ENCODE results near the gene KSR1. TPM values are rescaled to one million over a fixed set of nuclear protein-coding genes. Genes with fewer than 3 reads are reported as not detected.

KSR1 gene
- polyA plus RNA-seq, 1 of the 3 experiments (the other 2 are of a cell fraction) = 7.5 TPM

DNA sequence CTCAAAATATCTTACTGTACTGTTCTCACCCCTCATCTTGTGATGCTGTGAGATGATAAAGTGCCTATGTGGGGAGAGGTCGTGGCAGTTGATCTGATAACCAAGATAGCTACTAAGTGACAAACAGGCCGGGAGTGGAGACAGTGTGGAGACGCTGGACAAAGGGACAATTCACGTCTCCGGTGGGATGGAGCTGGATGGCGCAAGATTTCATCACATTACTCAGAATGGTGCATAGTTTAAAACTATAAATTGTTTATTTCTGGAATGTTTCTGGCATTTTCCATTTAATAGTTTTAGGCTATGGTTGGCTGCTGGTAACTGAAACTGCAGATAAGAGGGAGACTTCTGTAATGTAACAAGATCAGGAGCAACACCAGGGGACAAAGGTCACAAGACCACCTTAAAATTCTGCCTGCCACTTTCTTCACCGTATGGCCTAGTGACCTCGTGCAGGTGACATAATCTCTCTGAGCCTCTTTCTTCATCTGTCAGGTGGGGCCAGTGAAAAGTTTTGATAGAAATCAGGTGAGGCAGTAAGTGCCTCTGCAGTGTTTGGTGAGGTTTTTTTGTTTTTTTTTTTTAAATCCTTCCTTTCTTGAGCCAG, 120.3 kb downstream of the KSR1 start:
- ChIA-PET CTCF (interaction anchor here (1.5 to 2.6 kb wide), 2 partner anchors 11 to 12 kb away, joined by 6 to 9 read pairs; no protein-coding TSS in a partner anchor), POLR2A (interaction anchor here (1.0 to 2.6 kb wide), 2 partner anchors 8 to 10 kb away, joined by 3 to 10 read pairs; no protein-coding TSS in a partner anchor)
- Histone ChIP-seq H3K27ac (ENCODE audit: low read depth in 2 of 2, low read length in 1 of 2) (peak overlapping the region; percentile 59 to 96), H3K4me3 (ENCODE audit: low read depth in 2 of 2, low read length in 1 of 2) (no peak overlapping the region), H3K9me2 (no peaks in the 10 kb centered on the region), H3K9me3 (no peaks in the 10 kb centered on the region), H3K4me1 (ENCODE audit: control insufficient read depth in 1 of 2, insufficient read depth in 2 of 2, low read depth in 1 of 2, low read length in 1 of 2) (peaks cover 44 to 55% of the 10 kb centered on the region in 2 experiments), H3K27me3 (ENCODE audit: insufficient read depth) (no peaks in the 10 kb centered on the region), H3K79me2 (ENCODE audit: insufficient read depth) (peaks cover 6% of the 10 kb centered on the region; the same call in 1 of the 2 replicates), H3K4me2 (peak overlapping the region; percentile 5), H3K36me3 (replicated peaks in 1 of 2; ENCODE audit: control insufficient read depth in 1 of 2, insufficient read depth in 2 of 2, low read length in 1 of 2) (no peaks in the 10 kb centered on the region), H3K9ac (no peak overlapping the region), H2AFZ (ENCODE audit: low read depth) (no peak overlapping the region), H3F3A (replicated peaks; ENCODE audit: insufficient read depth) (peaks cover 11% of the 10 kb centered on the region), H4K20me1 (ENCODE audit: insufficient read depth) (no peaks in the 10 kb centered on the region)
- DNase-seq = no peak
- TF ChIP-seq PBX3 (IDR thresholded peaks at IDR 0.05) = 0 out of 2 replicates have a peak, but pooled peaks have one; percentile 2
- TF ChIP-seq RXRA (IDR thresholded peaks at IDR 0.05; ENCODE audit: borderline replicate concordance, low read depth) = no peak
- WGBS (ENCODE audit: low lambda C conversion rate) = 49% methylated on average over 8 of the region's 8 CpGs

DNA sequence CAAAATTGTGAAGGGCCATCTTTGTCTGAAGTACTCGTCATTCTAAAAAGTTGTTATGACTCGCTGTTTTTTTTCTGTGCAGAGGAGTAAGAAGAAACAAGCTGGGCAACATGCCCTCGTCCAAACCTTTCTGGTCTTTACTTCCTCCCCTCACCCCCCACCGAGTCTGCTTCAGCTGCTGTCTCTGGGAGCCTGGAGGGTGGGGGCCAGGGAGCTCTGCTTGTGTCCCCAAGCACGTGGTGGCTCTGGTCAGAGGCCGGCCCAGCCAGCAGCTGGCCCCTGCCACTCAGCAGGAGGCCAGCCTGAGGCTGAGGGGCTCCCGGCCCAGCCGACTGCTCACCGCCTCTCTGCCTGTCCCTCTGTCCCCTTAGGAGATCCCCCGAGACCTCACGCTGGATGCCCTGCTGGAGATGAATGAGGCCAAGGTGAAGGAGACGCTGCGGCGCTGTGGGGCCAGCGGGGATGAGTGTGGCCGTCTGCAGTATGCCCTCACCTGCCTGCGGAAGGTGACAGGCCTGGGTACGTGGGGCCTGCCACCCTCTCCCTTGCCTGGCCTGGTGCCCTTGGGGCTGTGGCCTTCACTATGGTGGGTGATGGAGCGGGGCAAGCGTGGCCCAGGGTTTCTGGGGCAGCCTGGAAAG, 121.0 kb downstream of the KSR1 start:
- H3K4me3 ChIP-seq (ENCODE audit: low read depth in 2 of 2, low read length in 1 of 2) = no peak overlapping the region
- no peak overlapping the region; the same call in 1 of the 2 replicates for H3K4me2 ChIP-seq
- ChIA-PET CTCF (interaction anchor here (1.1 to 4.9 kb wide), 7 partner anchors 10 to 223 kb away, joined by 4 to 31 read pairs (median 7); partner anchors contain the start of gene KSR1), POLR2A (interaction anchor here (0.5 to 2.6 kb wide), 4 partner anchors 9 to 121 kb away, joined by 3 to 10 read pairs (median 4); partner anchors contain the start of gene KSR1)
- no peak overlapping the region for H2AFZ ChIP-seq (ENCODE audit: low read depth)
- peak overlapping the region; percentile 59 to 96 for H3K27ac ChIP-seq (ENCODE audit: low read depth in 2 of 2, low read length in 1 of 2)
- H3K9me3 ChIP-seq = no peaks in the 10 kb centered on the region
- H3K4me1 ChIP-seq (ENCODE audit: control insufficient read depth in 1 of 2, insufficient read depth in 2 of 2, low read depth in 1 of 2, low read length in 1 of 2) = peaks cover 41 to 49% of the 10 kb centered on the region in 2 experiments
- no peaks in the 10 kb centered on the region for H4K20me1 ChIP-seq (ENCODE audit: insufficient read depth)
- no peaks in the 10 kb centered on the region for H3K79me2 ChIP-seq (ENCODE audit: insufficient read depth)
- H3K36me3 ChIP-seq (replicated peaks in 1 of 2; ENCODE audit: control insufficient read depth in 1 of 2, insufficient read depth in 2 of 2, low read length in 1 of 2) = no peaks in the 10 kb centered on the region
- WGBS (ENCODE audit: low lambda C conversion rate) = 59% methylated on average over 15 of the region's 20 CpGs
- H3K27me3 ChIP-seq (ENCODE audit: insufficient read depth) = no peaks in the 10 kb centered on the region
- no peak overlapping the region for H3K9ac ChIP-seq
- H3K9me2 ChIP-seq = no peaks in the 10 kb centered on the region
- peak; percentile 80 for DNase-seq
- peaks cover 11% of the 10 kb centered on the region for H3F3A ChIP-seq (replicated peaks; ENCODE audit: insufficient read depth)
- no peak for TF ChIP-seq GABPA (IDR thresholded peaks at IDR 0.05; ENCODE audit: low read depth)
- no peak for TF ChIP-seq IRF3 (IDR thresholded peaks at IDR 0.05; ENCODE audit: low read depth, low read length)
- no peak for TF ChIP-seq YY1 (IDR thresholded peaks at IDR 0.05; ENCODE audit: low read depth)
- no peak for TF ChIP-seq FOXJ3 (CRISPR knock-in tag; IDR thresholded peaks at IDR 0.05)
- TF ChIP-seq ELF1 (IDR thresholded peaks at IDR 0.05) = no peak
- no peak for TF ChIP-seq PBX3 (IDR thresholded peaks at IDR 0.05)
- TF ChIP-seq SMC3 (IDR thresholded peaks at IDR 0.05; ENCODE audit: low read depth, low read length) = no peak
- TF ChIP-seq JUND (IDR thresholded peaks at IDR 0.05) = no peak
- TF ChIP-seq RCOR1 (IDR thresholded peaks at IDR 0.05; ENCODE audit: low read length) = no peak
- TF ChIP-seq MXI1 (IDR thresholded peaks at IDR 0.05; ENCODE audit: low read depth, low read length) = peak; percentile 82
- no peak for TF ChIP-seq ZBTB33 (IDR thresholded peaks at IDR 0.05; ENCODE audit: borderline replicate concordance, low read depth)
- TF ChIP-seq RAD21 (IDR thresholded peaks at IDR 0.05; ENCODE audit: low read length) = no peak
- no peak for TF ChIP-seq EZH2phosphoT487 (IDR thresholded peaks at IDR 0.05; ENCODE audit: borderline replicate concordance, low read depth)
- TF ChIP-seq, protein P1, sequence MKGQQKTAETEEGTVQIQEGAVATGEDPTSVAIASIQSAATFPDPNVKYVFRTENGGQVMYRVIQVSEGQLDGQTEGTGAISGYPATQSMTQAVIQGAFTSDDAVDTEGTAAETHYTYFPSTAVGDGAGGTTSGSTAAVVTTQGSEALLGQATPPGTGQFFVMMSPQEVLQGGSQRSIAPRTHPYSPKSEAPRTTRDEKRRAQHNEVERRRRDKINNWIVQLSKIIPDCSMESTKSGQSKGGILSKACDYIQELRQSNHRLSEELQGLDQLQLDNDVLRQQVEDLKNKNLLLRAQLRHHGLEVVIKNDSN (IDR thresholded peaks at IDR 0.05; ENCODE audit: borderline replicate concordance, low read depth) = no peak
- peak; percentile 7 for TF ChIP-seq CHD2 (IDR thresholded peaks at IDR 0.05; ENCODE audit: low read length, partially characterized antibody)
- peak; percentile 25; the same call in 1 of the 2 replicates for TF ChIP-seq FOSL2 (IDR thresholded peaks at IDR 0.05; ENCODE audit: borderline replicate concordance, low read depth)
